ENCODE results near the gene ACOT7.

DNA sequence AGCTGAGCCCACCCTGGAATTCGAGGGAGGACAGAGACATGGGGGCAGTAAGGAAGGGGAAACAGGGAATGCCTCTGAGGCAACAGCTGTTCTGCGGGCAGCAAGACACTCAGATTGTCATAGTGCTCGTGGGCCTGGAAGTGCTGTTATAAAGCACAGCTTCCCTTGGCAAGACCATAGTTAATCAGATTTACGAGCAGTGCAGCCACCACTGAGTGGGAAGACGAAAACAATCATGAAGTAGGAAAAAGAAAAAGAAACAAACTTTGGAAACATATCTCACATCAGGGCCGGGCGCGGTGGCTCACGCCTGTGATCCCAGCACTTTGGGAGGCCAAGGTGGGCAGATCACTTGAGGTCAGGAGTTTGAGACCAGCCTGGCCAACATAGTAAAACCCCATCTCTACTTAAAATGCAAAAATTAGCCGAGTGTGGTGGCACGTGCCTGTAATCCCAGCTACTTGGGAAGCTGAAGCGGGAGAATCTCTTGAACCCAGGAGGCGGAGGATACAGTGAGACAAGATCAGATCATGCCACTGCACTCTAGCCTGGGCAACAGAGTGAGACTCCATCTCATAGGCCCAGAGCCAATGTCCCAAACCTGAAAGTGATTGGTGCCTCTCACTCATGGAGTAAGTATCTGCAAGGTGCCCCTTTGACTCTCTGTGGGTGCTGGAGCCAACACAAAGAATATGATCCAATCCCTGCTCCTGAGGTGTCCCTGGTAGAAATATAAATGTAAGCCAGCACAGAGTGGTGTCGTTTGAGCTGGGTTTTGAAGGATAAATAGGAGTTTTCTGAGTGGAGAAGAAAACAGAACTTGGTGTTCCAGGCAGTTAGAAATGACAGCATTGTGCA lies 77.1 kb downstream of the ACOT7 start:
- no peak for TF ChIP-seq POLR2AphosphoS5 (IDR thresholded peaks at IDR 0.05)
- TF ChIP-seq, protein P1, sequence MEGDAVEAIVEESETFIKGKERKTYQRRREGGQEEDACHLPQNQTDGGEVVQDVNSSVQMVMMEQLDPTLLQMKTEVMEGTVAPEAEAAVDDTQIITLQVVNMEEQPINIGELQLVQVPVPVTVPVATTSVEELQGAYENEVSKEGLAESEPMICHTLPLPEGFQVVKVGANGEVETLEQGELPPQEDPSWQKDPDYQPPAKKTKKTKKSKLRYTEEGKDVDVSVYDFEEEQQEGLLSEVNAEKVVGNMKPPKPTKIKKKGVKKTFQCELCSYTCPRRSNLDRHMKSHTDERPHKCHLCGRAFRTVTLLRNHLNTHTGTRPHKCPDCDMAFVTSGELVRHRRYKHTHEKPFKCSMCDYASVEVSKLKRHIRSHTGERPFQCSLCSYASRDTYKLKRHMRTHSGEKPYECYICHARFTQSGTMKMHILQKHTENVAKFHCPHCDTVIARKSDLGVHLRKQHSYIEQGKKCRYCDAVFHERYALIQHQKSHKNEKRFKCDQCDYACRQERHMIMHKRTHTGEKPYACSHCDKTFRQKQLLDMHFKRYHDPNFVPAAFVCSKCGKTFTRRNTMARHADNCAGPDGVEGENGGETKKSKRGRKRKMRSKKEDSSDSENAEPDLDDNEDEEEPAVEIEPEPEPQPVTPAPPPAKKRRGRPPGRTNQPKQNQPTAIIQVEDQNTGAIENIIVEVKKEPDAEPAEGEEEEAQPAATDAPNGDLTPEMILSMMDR (IDR thresholded peaks at IDR 0.05): no peak
